BLaER1 (cell line): ENCODE measurements around the gene FRMD3.

ENCODE experiments used
- H3K27ac ChIP-seq: shearing (Covaris generic); formaldehyde crosslinking; 2 replicates; pipeline ENCODE4 v1.8.1; 2022
- H3K27me3 ChIP-seq: shearing (Covaris generic); formaldehyde crosslinking; 2 replicates; pipeline ENCODE4 v1.8.1; 2022
- H3K36me3 ChIP-seq: shearing (Covaris generic); formaldehyde crosslinking; 2 replicates; pipeline ENCODE4 v1.8.1; 2022
- H3K4me1 ChIP-seq: shearing (Covaris generic); formaldehyde crosslinking; 2 replicates; pipeline ENCODE4 v1.8.1; 2022
- H3K4me2 ChIP-seq: shearing (Covaris generic); formaldehyde crosslinking; 2 replicates; pipeline ENCODE4 v1.8.1; 2022
- H3K4me3 ChIP-seq: shearing (Covaris generic); formaldehyde crosslinking; 2 replicates; pipeline ENCODE4 v1.8.1; 2022
- H3K9ac ChIP-seq: shearing (Covaris generic); formaldehyde crosslinking; 2 replicates; pipeline ENCODE4 v1.8.1; 2022
- H3K9me3 ChIP-seq: shearing (Covaris generic); formaldehyde crosslinking; 2 replicates; pipeline ENCODE4 v1.8.1; 2022
- H4K20me1 ChIP-seq: shearing (Covaris generic); formaldehyde crosslinking; 2 replicates; pipeline ENCODE4 v1.8.1; 2022
- Cebpa-rat ChIP-seq: shearing (Covaris generic); IDR thresholded peaks from 2 replicates; pipeline ENCODE4 v1.8.1; 2022

FRMD3 gene

DNA sequence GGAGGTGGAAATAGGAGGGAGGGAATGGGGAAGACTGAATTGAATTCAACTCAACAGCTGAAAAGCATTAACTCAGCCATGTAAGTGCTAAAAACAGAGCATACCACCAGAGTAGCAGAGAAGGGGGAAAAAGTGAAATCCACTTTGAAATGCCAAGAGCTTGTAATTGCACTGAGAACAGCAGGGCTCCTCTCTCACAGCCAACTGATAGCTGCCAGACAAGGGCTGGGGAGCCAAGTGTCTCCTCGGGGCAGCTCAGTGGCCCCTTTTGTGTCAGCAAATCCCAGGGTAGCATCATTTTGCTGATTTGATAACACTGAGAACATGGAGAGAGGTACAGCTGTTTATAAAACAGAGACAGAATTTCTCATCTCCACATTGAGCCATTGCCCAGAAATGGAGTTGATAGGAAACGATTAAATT is 182.5 kb downstream of the FRMD3 start:
- Histone ChIP-seq H3K4me1 (no peaks in the 10 kb centered on the region), H3K27me3 (no peaks in the 10 kb centered on the region), H3K9me3 (no peaks in the 10 kb centered on the region), H3K36me3 (no peaks in the 10 kb centered on the region), H3K4me3 (no peak overlapping the region), H3K4me2 (no peak overlapping the region), H3K9ac (no peak overlapping the region), H3K27ac (no peak overlapping the region), H4K20me1 (no peaks in the 10 kb centered on the region)
- TF ChIP-seq Cebpa-rat, result no peak

DNA sequence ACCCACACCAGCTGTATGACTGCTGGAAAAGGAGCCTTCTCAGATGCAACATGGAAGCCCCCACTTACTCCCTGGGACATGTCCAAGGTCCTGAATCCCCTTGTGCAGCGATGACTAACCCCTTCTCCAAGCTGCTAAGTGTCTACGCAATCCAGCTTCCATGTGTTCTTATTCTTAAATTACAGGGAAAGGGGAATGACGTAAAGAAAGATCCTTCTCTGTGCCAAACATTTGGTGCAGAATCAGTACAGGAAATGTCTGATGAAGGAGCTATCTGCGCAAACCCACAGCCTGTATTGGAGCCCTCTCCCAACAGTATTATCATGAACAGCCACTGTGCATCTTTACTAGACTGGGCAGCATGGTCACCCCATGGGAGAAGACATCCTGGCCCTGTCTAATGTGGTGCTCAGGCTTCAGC is 183.2 kb downstream of the FRMD3 start:
- Histone ChIP-seq H3K36me3 (no peaks in the 10 kb centered on the region), H3K4me1 (no peaks in the 10 kb centered on the region), H3K9ac (no peak overlapping the region), H3K27ac (no peak overlapping the region), H3K27me3 (no peaks in the 10 kb centered on the region), H3K4me3 (no peak overlapping the region), H3K9me3 (no peaks in the 10 kb centered on the region), H4K20me1 (no peaks in the 10 kb centered on the region), H3K4me2 (no peak overlapping the region)
- no peak for TF ChIP-seq Cebpa-rat

DNA sequence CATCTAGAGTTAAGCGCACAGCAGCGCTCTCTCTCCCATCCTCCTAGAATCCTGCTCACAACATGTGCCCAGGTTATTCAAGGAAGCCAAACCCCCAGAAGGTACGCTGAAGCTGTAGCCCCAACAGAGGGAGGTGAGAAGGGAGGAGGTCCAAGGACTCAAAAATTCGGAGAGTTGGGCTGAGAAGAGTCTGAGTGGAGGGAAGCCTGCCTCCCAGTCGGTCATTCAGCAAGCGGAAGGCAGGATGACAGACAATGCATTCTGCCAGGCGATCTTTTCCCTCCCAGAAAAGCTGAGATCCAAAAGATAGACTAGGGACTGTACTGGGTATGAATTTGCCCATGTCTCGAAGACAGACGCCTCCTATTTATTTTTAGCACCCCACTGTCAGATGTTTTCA is 189.2 kb downstream of the FRMD3 start:
- H3K4me1 ChIP-seq, result no peaks in the 10 kb centered on the region
- H3K36me3 ChIP-seq, result no peaks in the 10 kb centered on the region
- no peaks in the 10 kb centered on the region for H4K20me1 ChIP-seq
- H3K9me3 ChIP-seq, result no peaks in the 10 kb centered on the region
- H3K9ac ChIP-seq, result no peak overlapping the region
- H3K27ac ChIP-seq, result no peak overlapping the region
- H3K4me3 ChIP-seq, result no peak overlapping the region
- no peaks in the 10 kb centered on the region for H3K27me3 ChIP-seq
- no peak for TF ChIP-seq Cebpa-rat
- H3K4me2 ChIP-seq, result no peak overlapping the region

DNA sequence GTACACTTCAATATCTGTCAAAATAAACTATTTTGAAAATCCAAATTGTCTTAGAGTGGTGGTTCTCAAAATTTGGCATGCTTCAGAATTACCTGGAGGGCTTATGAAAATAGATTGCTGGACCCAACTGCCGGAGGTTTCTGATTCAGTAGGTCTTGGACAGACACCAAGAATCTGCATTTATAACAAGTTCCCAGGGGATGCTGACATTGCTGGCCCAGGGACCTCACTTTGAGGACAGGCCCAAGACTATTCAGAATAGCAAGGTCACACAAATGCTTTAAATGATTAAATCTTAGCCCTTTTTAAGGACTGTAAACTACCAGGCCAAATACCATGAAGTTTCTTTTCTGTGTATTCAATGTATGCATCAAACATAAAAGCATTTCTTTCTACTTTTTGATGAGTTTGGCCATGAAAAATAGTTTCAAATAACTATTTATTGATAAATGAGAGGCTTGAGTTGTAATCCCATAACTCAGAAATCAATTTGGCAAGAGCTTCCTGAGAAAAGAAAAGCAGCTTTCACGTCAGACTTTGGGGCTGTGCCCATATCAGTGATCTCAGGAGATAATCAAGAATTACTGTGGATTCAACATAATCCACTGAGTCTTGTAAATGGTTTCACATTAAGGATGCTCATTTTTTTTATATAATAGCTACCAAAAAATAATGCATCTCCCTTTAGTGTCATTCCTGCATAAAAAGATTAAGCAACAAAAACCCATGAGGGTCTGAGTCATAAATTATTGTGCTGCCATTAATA is 191.4 kb downstream of the FRMD3 start:
- no peak for TF ChIP-seq Cebpa-rat
- H3K9ac ChIP-seq, result no peak overlapping the region
- H3K4me2 ChIP-seq, result no peak overlapping the region
- H3K36me3 ChIP-seq, result no peaks in the 10 kb centered on the region
- no peak overlapping the region for H3K4me3 ChIP-seq
- no peak overlapping the region for H3K27ac ChIP-seq
- peaks cover 5% of the 10 kb centered on the region for H3K4me1 ChIP-seq
- H3K9me3 ChIP-seq, result no peaks in the 10 kb centered on the region
- H4K20me1 ChIP-seq, result no peaks in the 10 kb centered on the region
- no peaks in the 10 kb centered on the region for H3K27me3 ChIP-seq

DNA sequence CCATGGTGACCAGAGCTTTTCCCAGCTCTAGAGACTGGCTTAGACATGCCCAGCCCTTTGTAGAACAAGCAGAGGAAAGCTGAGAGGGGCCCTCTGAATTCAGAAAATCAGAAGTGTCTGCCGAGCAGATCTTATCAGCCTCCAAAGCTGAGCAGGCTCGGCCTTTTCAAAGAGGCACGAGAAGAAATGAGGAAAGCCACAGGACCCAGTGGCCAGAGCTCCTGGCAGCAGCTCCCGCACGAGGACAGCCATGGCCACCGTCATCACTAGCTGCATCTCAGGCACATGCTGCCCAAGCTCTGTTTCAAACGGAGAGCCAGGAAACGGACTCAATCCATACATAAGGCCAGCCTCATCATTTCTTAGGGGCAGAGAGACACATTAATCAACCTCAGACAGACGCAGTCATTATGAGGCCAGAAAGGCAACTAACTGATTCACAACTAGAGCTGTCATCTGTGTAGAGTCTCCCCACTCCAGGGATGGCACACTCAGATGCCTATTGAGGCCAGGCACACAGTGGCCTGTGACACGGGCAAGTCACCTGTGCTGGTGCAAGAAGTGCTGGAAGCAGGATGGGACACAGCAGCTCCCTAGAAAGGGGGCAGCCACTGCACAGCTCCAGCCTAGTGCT is 194.7 kb downstream of the FRMD3 start:
- H3K4me3 ChIP-seq, result no peak overlapping the region
- no peak overlapping the region for H3K27ac ChIP-seq
- H3K36me3 ChIP-seq, result no peaks in the 10 kb centered on the region
- H3K9me3 ChIP-seq, result no peaks in the 10 kb centered on the region
- no peak overlapping the region for H3K9ac ChIP-seq
- no peaks in the 10 kb centered on the region for H4K20me1 ChIP-seq
- H3K4me2 ChIP-seq, result no peak overlapping the region
- TF ChIP-seq Cebpa-rat, result no peak
- no peaks in the 10 kb centered on the region for H3K27me3 ChIP-seq
- peaks cover 13% of the 10 kb centered on the region for H3K4me1 ChIP-seq

DNA sequence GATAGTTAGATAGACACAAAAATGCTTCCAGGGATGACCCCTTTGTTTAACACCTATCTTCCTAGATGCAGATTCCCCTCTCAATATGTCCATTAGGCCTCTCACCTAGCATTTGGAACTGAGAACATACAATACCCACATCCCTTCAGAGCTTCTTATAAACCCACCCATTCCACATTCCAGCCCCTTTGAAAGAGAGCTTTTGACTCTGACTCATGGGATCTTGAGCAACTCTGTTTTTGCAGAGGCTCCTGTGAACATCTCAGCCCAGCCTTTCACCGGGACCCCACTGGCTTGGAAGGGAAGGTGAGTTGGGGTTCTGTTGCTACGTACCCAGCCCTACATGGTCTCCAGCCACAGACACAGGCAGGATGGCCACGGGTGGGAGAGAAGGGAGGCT is 195.5 kb downstream of the FRMD3 start:
- no peaks in the 10 kb centered on the region for H4K20me1 ChIP-seq
- H3K4me1 ChIP-seq, result peaks cover 13% of the 10 kb centered on the region
- H3K4me3 ChIP-seq, result no peak overlapping the region
- TF ChIP-seq Cebpa-rat, result no peak
- H3K27ac ChIP-seq, result no peak overlapping the region
- H3K9ac ChIP-seq, result no peak overlapping the region
- no peaks in the 10 kb centered on the region for H3K36me3 ChIP-seq
- H3K9me3 ChIP-seq, result no peaks in the 10 kb centered on the region
- H3K4me2 ChIP-seq, result no peak overlapping the region
- H3K27me3 ChIP-seq, result no peaks in the 10 kb centered on the region

DNA sequence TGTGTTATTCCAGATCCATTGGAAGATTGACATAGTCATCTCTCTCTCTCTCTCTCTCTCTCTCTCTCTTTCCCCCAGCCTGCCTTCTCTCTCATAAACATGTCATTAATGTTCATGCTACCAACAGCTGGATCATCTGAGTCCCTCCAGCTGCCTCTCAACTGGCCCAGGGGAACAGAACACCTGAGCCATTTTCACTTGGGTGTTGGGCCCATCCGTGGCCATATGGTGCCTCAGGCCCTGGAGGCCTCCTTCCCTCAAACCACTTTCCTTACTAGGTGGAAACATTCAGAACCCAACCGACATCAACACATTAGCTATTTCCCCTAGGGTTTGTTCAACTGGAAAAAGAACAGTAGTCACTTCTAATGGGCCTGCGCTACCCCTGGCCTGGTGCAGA is 196.2 kb downstream of the FRMD3 start:
- H3K27ac ChIP-seq, result no peak overlapping the region
- H3K4me2 ChIP-seq, result peak overlapping the region; percentile 39
- no peak overlapping the region for H3K9ac ChIP-seq
- no peak for TF ChIP-seq Cebpa-rat
- H3K4me3 ChIP-seq, result no peak overlapping the region
- H4K20me1 ChIP-seq, result no peaks in the 10 kb centered on the region
- H3K27me3 ChIP-seq, result no peaks in the 10 kb centered on the region
- H3K4me1 ChIP-seq, result peaks cover 13% of the 10 kb centered on the region
- H3K36me3 ChIP-seq, result no peaks in the 10 kb centered on the region
- no peaks in the 10 kb centered on the region for H3K9me3 ChIP-seq

DNA sequence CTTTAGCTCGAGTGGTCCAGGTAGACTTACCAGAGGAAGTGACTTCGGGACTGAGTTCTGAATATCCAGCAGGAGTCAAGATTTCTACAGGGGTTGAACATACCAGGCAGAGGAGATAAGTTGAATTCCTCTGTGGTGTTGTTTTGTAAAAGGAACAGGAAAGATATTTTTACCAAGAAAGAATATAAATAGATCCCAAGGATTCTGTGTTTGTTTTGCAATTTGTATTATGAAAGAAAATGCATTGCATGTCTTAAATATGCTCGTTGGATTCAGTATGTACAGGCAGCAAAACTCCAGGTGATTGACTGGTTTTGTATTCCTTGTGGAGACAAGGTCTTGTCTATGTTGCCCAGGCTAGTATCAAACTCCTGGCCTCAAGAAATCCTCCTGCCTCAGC is 197.8 kb downstream of the FRMD3 start:
- no peak overlapping the region for H3K27ac ChIP-seq
- H3K4me1 ChIP-seq, result peaks cover 13% of the 10 kb centered on the region
- no peak overlapping the region for H3K9ac ChIP-seq
- no peaks in the 10 kb centered on the region for H3K9me3 ChIP-seq
- no peaks in the 10 kb centered on the region for H3K36me3 ChIP-seq
- TF ChIP-seq Cebpa-rat, result no peak
- no peak overlapping the region for H3K4me2 ChIP-seq
- no peak overlapping the region for H3K4me3 ChIP-seq
- no peaks in the 10 kb centered on the region for H3K27me3 ChIP-seq
- no peaks in the 10 kb centered on the region for H4K20me1 ChIP-seq

DNA sequence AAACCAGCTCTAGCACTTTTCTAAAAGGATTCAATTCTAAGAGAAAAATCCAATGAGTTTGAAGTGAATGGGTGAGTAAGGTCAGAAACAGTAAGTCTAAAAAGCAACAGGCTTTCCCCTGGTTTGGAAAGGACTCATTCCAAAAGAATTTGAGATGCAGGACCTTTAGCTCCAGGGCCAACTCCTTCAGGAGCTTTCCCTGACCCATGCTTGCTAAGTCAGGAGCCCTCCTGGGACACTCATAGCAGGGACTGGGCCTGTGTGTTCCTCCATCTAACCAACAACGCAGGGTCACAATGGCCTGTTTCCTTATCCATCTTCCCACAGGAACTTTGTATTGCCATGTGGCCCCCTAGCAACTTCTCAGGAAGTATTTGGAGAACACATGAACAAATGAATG is 198.8 kb downstream of the FRMD3 start:
- Histone ChIP-seq H3K9me3 (no peaks in the 10 kb centered on the region), H3K27ac (no peak overlapping the region), H3K4me2 (no peak overlapping the region), H3K4me3 (no peak overlapping the region), H3K27me3 (no peaks in the 10 kb centered on the region), H3K36me3 (no peaks in the 10 kb centered on the region), H4K20me1 (no peaks in the 10 kb centered on the region), H3K4me1 (peaks cover 13% of the 10 kb centered on the region), H3K9ac (no peak overlapping the region)
- no peak for TF ChIP-seq Cebpa-rat

DNA sequence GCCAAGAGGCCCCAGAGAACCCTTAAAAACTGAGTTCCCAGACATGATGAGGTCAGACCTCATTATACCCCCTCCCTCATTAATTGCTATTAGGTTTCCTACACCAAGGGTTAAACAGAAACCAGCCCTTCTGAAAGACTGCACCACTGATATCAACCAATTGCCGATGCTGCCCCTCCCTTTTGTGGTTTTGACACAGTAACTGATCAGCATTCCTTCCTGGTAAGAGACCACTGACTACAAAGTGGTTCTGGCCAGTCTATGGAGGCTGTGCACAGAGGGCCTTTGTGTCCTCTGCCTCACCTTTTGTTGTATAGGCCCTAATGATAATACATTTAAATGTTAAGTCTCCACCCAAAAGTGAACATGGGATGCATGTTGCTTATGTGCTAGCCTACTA is 201.5 kb downstream of the FRMD3 start:
- TF ChIP-seq Cebpa-rat, result no peak
- Histone ChIP-seq H3K36me3 (no peaks in the 10 kb centered on the region), H3K4me1 (peaks cover 7% of the 10 kb centered on the region), H3K4me2 (peak overlapping the region; percentile 17; the same call in 1 of the 2 replicates), H3K9me3 (no peaks in the 10 kb centered on the region), H3K4me3 (no peak overlapping the region), H3K27ac (no peak overlapping the region), H3K9ac (no peak overlapping the region), H4K20me1 (no peaks in the 10 kb centered on the region), H3K27me3 (no peaks in the 10 kb centered on the region)
